Hepatocyte (in vitro differentiated cells): ENCODE data around the gene TMPRSS12.

Experiments used
- EZH2phosphoT487 ChIP-seq: fragments of 200-600 bp; sonication (generic); IDR thresholded peaks from one replicate; pipeline ENCODE4 v1.6.1; 2018; ENCODE audit warnings: antibody characterized with exemption, mild to moderate bottlenecking, low read depth, moderate library complexity; ENCODE audit not compliant: unreplicated experiment, severe bottlenecking
- TF ChIP-seq, protein P1 (sequence below): fragments of 200-600 bp; sonication (generic); IDR thresholded peaks from 2 replicates; pipeline ENCODE4 v1.5.1; 2016; ENCODE audit warnings: antibody characterized with exemption, mild to moderate bottlenecking; ENCODE audit not compliant: poor library complexity

DNA sequence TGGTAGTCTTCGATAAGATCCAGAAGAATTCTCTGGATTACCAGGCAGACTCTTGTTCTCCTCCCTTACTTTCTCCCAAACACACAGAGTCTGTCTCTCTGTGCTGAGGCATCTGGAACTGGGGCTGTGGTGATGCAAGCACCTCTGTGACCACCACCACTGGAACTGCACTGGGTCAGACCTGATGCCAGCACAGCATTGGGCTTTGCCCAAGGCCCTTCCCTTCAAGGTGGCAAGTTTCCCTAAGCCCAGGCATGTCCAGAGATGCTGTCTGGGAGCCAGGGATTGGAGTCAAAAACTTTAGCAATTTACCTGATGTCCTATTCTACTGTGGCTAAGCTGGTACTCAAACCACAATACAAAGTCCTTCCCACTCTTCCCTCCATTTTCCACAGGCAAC is 14.6 kb upstream of the TMPRSS12 start:
- TF ChIP-seq, protein P1, sequence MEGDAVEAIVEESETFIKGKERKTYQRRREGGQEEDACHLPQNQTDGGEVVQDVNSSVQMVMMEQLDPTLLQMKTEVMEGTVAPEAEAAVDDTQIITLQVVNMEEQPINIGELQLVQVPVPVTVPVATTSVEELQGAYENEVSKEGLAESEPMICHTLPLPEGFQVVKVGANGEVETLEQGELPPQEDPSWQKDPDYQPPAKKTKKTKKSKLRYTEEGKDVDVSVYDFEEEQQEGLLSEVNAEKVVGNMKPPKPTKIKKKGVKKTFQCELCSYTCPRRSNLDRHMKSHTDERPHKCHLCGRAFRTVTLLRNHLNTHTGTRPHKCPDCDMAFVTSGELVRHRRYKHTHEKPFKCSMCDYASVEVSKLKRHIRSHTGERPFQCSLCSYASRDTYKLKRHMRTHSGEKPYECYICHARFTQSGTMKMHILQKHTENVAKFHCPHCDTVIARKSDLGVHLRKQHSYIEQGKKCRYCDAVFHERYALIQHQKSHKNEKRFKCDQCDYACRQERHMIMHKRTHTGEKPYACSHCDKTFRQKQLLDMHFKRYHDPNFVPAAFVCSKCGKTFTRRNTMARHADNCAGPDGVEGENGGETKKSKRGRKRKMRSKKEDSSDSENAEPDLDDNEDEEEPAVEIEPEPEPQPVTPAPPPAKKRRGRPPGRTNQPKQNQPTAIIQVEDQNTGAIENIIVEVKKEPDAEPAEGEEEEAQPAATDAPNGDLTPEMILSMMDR = no peak
- TF ChIP-seq EZH2phosphoT487 = no peak
